Upper lobe of left lung (tissue), 6 donors: ENCODE data around the gene RNLS. TPM values are rescaled to one million over a fixed set of nuclear protein-coding genes. Genes with fewer than 3 reads are reported as not detected.

ENCODE experiments used
- ATAC-seq, 2 donors: fragments of 200-7000 bp; cut with Tn5 transposase; one replicate each; pipeline ENCODE4 v1.9.1; 2022; ENCODE audit warnings: mild to moderate bottlenecking in 2 of 2, moderate library complexity in 2 of 2; ENCODE audit not compliant: low FRiP score in 2 of 2
- DNase-seq, 2 donors: peaks; one replicate each; pipeline ENCODE4 v3.0.0-alpha.2; 2019 to 2020
- H3K27ac ChIP-seq, 4 donors: fragments of 200-600 bp; sonication (generic); one replicate each; pipeline ENCODE4 v1.5.1; 2016 to 2019
- H3K27me3 ChIP-seq, 4 donors: fragments of 200-600 bp; sonication (generic); one replicate each; pipeline ENCODE4 v1.5.1; 2017 to 2019
- H3K36me3 ChIP-seq, 4 donors: fragments of 200-600 bp; sonication (generic); one replicate each; pipeline ENCODE4 v1.5.1; 2016 to 2019
- H3K4me1 ChIP-seq, 4 donors: fragments of 200-600 bp; sonication (generic); one replicate each; pipeline ENCODE4 v1.5.1; 2018 to 2019
- H3K4me3 ChIP-seq, 4 donors: fragments of 200-600 bp; sonication (generic); one replicate each; pipeline ENCODE4 v1.5.1; 2017 to 2019; ENCODE audit warnings: mild to moderate bottlenecking in 2 of 4, moderate library complexity in 1 of 4
- H3K9me3 ChIP-seq, 4 donors: fragments of 200-600 bp; sonication (generic); one replicate each; pipeline ENCODE4 v1.5.1; 2018 to 2019
- CTCF ChIP-seq, 6 experiments: fragments of 450-650 bp in 4 of 6; fragments of 200-600 bp in 2 of 6; sonication (generic) in 2 of 6; IDR thresholded peaks; one replicate each; pipeline ENCODE4 v1.5.1; 2016 to 2019; ENCODE audit warnings: antibody characterized with exemption in 6 of 6
- EP300 ChIP-seq, 4 donors: sonication (generic); formaldehyde crosslinking; IDR thresholded peaks; one replicate each; pipeline ENCODE4 v1.5.1; 2017; ENCODE audit warnings: antibody characterized with exemption in 4 of 4, control low read depth in 2 of 4
- POLR2A ChIP-seq, 4 donors: fragments of 450-650 bp; IDR thresholded peaks; one replicate each; pipeline ENCODE4 v1.5.1; 2016 to 2017; ENCODE audit warnings: antibody characterized with exemption in 4 of 4, mild to moderate bottlenecking in 2 of 4
- POLR2AphosphoS5 ChIP-seq, 2 donors: sonication (generic); formaldehyde crosslinking; IDR thresholded peaks; one replicate each; pipeline ENCODE4 v1.5.1; 2017; ENCODE audit warnings: antibody characterized with exemption in 2 of 2
- WGBS, 2 donors: methylation state at CpG; one replicate each; pipeline ENCODE4 v1.1.5; 2017 to 2018; 5-methylcytosine and 5-hydroxymethylcytosine counted together
- total RNA-seq, 6 donors: library from RNA; depleted of rRNA in 4 of 6; stranded (reverse); fragments of >200 nt in 4 of 6; gene quantifications; one replicate each; pipeline versions ENCODE4 v1.1.0 to v1.2.1, GENCODE V29; 2016 to 2021
- donor health status: DM: no; HTN: no; CAD: no; lungs with moderate emphysema.
- donor health status: DM: no; HTN: yes; CAD: no; lungs with severe emphysema.

The RNLS gene
- total RNA-seq, 6 donors from 2014 or later: 5.0 to 27.1 (median 15.0) TPM

- Histone ChIP-seq H3K9me3 (no peaks in the 10 kb centered on the region), H3K36me3 (no peaks in the 10 kb centered on the region), H3K27me3 (no peaks in the 10 kb centered on the region), H3K27ac (no peak overlapping the region), H3K4me3 (no peak overlapping the region), H3K4me1 (peaks cover 0 to 8% (median 3%) of the 10 kb centered on the region in 4 donors)
- no peak for ATAC-seq
- TF ChIP-seq CTCF (IDR thresholded peaks at IDR 0.05): no peak
- no peak for TF ChIP-seq POLR2AphosphoS5 (IDR thresholded peaks at IDR 0.05)
- TF ChIP-seq EP300 (IDR thresholded peaks at IDR 0.05): no peak
- no peak for TF ChIP-seq POLR2A (IDR thresholded peaks at IDR 0.05)
- 72 to 77% methylated on average over 3 of the region's 3 CpGs for WGBS, 2 donors
- DNase-seq: no peak
These were observed 36.6 kb downstream of the RNLS start for GRCh38 chr10:88546497-88546896.

- Histone ChIP-seq H3K9me3 (no peaks in the 10 kb centered on the region), H3K27ac (no peak overlapping the region), H3K36me3 (no peaks in the 10 kb centered on the region), H3K4me1 (peaks cover 0 to 12% (median 4%) of the 10 kb centered on the region in 4 donors), H3K27me3 (no peaks in the 10 kb centered on the region), H3K4me3 (no peak overlapping the region)
- no peak for DNase-seq
- ATAC-seq: no peak
- 75 to 87% methylated on average over 4 of the region's 4 CpGs for whole genome bisulfite sequencing, 2 donors
- no peak for TF ChIP-seq POLR2AphosphoS5 (IDR thresholded peaks at IDR 0.05)
- no peak for TF ChIP-seq EP300 (IDR thresholded peaks at IDR 0.05)
- no peak for TF ChIP-seq POLR2A (IDR thresholded peaks at IDR 0.05)
- no peak for TF ChIP-seq CTCF (IDR thresholded peaks at IDR 0.05)
These were observed 37.8 kb downstream of the RNLS start for GRCh38 chr10:88545359-88545758.

GRCh38 chr10:88544140-88544870 is 38.8 kb downstream of the RNLS start:
- no peak for DNase-seq
- no peak for ATAC-seq
- TF ChIP-seq POLR2AphosphoS5 (IDR thresholded peaks at IDR 0.05): no peak
- TF ChIP-seq POLR2A (IDR thresholded peaks at IDR 0.05): no peak
- TF ChIP-seq CTCF (IDR thresholded peaks at IDR 0.05): no peak
- TF ChIP-seq EP300 (IDR thresholded peaks at IDR 0.05): no peak

GRCh38 chr10:88542522-88542921 is 40.6 kb downstream of the RNLS start:
- WGBS, 2 donors: 58 to 78% methylated on average over 4 of the region's 4 CpGs
- TF ChIP-seq POLR2A (IDR thresholded peaks at IDR 0.05): no peak
- TF ChIP-seq EP300 (IDR thresholded peaks at IDR 0.05): no peak
- TF ChIP-seq CTCF (IDR thresholded peaks at IDR 0.05): no peak
- TF ChIP-seq POLR2AphosphoS5 (IDR thresholded peaks at IDR 0.05): no peak
- ATAC-seq: no peak
- H3K4me1 ChIP-seq: peaks cover 0 to 12% (median 9%) of the 10 kb centered on the region in 4 donors
- H3K9me3 ChIP-seq: no peaks in the 10 kb centered on the region
- no peak for DNase-seq
- H3K4me3 ChIP-seq: no peak overlapping the region
- no peaks in the 10 kb centered on the region for H3K27me3 ChIP-seq
- H3K36me3 ChIP-seq: no peaks in the 10 kb centered on the region
- no peak overlapping the region for H3K27ac ChIP-seq

More at GRCh38 chr10:88544140-88544870, 38.8 kb downstream of the RNLS start:
- H3K4me1 ChIP-seq: peaks cover 0 to 12% (median 5%) of the 10 kb centered on the region in 4 donors
- no peaks in the 10 kb centered on the region for H3K36me3 ChIP-seq
- H3K9me3 ChIP-seq: no peaks in the 10 kb centered on the region
- no peak overlapping the region for H3K4me3 ChIP-seq
- WGBS, 2 donors: 94 to 98% methylated on average over 2 of the region's 2 CpGs
- H3K27me3 ChIP-seq: no peaks in the 10 kb centered on the region
- no peak overlapping the region for H3K27ac ChIP-seq
